Stomach (tissue), 4 donors: ENCODE measurements around the gene PPP1R16B.

Experiments used
- CTCF ChIP-seq, 7 experiments: fragments of 450-650 bp in 4 of 7; fragments of 200-600 bp in 3 of 7; sonication (generic) in 3 of 7; IDR thresholded peaks; one replicate each; pipeline ENCODE4 v1.5.1; 2016 to 2019; ENCODE audit warnings: antibody characterized with exemption in 7 of 7, control low read depth in 2 of 7, mild to moderate bottlenecking in 1 of 7
- EP300 ChIP-seq: sonication (generic); formaldehyde crosslinking; IDR thresholded peaks from one replicate; pipeline ENCODE4 v1.6.1; 2017; ENCODE audit warnings: antibody characterized with exemption
- POLR2A ChIP-seq, 4 donors: fragments of 450-650 bp; IDR thresholded peaks; one replicate each; pipeline ENCODE4 v1.6.1; 2016; ENCODE audit warnings: antibody characterized with exemption in 4 of 4, control low read depth in 2 of 4, mild to moderate bottlenecking in 1 of 4, moderate library complexity in 1 of 4
- POLR2AphosphoS5 ChIP-seq, 3 donors: sonication (generic); formaldehyde crosslinking; IDR thresholded peaks; one replicate each; pipeline ENCODE4 v1.6.1; 2016; ENCODE audit warnings: antibody characterized with exemption in 3 of 3

- TF ChIP-seq CTCF (IDR thresholded peaks at IDR 0.05) (no peak), POLR2A (IDR thresholded peaks at IDR 0.05) (no peak), POLR2AphosphoS5 (IDR thresholded peaks at IDR 0.05) (no peak), EP300 (no peak)
These were observed 90.6 kb downstream of the PPP1R16B start for GRCh38 chr20:38896009-38896594.
